MCF 10A (cell line): ENCODE results near the gene TRABD2A. TPM values are rescaled to one million over a fixed set of nuclear protein-coding genes. Genes with fewer than 3 reads are reported as not detected.

Source experiments
- BruUV-seq: library from RNA; stranded (reverse); fragments of 400-500 nt; replicated peaks from 2 replicates; lab custom pipeline; 2021; lab: Mats Ljungman, UMichigan
- CTCF ChIA-PET: fragments of 300-600 bp; sonication (Branson Sonifier 250); formaldehyde crosslinking; extraction: SDS; loops from one replicate; lab custom pipeline; 2021; ENCODE audit warnings: antibody characterized with exemption, inconsistent platforms; lab: Yijun Ruan, JAX
- POLR2A ChIA-PET: fragments of 300-600, 350-650 bp; sonication (Branson Sonifier 250); formaldehyde crosslinking; extraction: SDS; loops from one replicate; lab custom pipeline; 2020; ENCODE audit warnings: antibody characterized with exemption, inconsistent platforms; lab: Yijun Ruan, JAX
- DNase-seq: peaks from one replicate; pipeline ENCODE4 v3.0.0-alpha.2; 2018; ENCODE audit not compliant: unreplicated experiment
- H3K27ac Mint-ChIP-seq: one replicate; pipeline ENCODE4 v1.8.0; 2022; ENCODE audit warnings: mild to moderate bottlenecking, low read depth, mixed read lengths; ENCODE audit not compliant: unreplicated experiment
- H3K27me3 Mint-ChIP-seq: one replicate; pipeline ENCODE4 v1.8.0; 2022; ENCODE audit warnings: mixed read lengths; ENCODE audit not compliant: insufficient read depth, unreplicated experiment
- H3K36me3 Mint-ChIP-seq: one replicate; pipeline ENCODE4 v1.8.0; 2022; ENCODE audit warnings: mild to moderate bottlenecking, moderate library complexity, mixed read lengths; ENCODE audit not compliant: insufficient read depth, unreplicated experiment
- H3K4me1 Mint-ChIP-seq: one replicate; pipeline ENCODE4 v1.8.0; 2022; ENCODE audit warnings: mixed read lengths; ENCODE audit not compliant: insufficient read depth, unreplicated experiment
- H3K4me3 Mint-ChIP-seq: one replicate; pipeline ENCODE4 v1.8.0; 2022; ENCODE audit warnings: mild to moderate bottlenecking, moderate library complexity, mixed read lengths; ENCODE audit not compliant: unreplicated experiment
- H3K9me3 Mint-ChIP-seq: one replicate; pipeline ENCODE4 v1.8.0; 2022; ENCODE audit warnings: mixed read lengths; ENCODE audit not compliant: unreplicated experiment
- intact Hi-C: fragments of 100-400 bp; cut with micrococcal nuclease; formaldehyde crosslinking; loops from 2 replicates; pipeline ENCODE4 v1.14.1; 2022
- total RNA-seq: library from RNA; stranded (reverse); gene quantifications from 2 replicates; pipeline ENCODE4 v1.2.3, GENCODE V29; 2022
- TF ChIP-seq, protein P1 (sequence below): fragments of 200-600 bp; IDR thresholded peaks from one replicate; pipeline ENCODE4 v1.8.0; 2022; ENCODE audit warnings: antibody characterized with exemption, mild to moderate bottlenecking; ENCODE audit not compliant: unreplicated experiment

Gene TRABD2A
- total RNA-seq, 1 experiment from 2014 or later, result 20.0 TPM

DNA sequence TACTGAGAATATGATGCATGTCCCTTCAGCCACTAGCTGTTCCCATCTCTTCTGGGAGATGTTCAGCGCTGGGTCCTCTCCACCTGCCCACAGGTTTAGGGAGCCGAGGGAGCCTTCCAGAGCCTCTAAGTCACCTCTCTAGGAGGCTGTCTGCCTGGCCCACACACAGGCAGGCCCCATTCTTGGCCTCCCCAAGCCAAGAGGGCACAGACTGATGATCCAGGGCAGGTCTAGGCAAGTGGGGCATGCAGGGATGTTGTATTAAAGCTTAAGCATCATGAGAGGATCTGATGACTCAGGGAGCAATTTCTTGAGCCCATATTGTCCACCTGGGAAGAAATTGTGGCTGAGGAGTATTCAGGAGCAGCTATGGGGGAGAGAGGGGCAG, 44.4 kb upstream of the TRABD2A start:
- no peaks in the 10 kb centered on the region for H3K27me3 Mint-ChIP-seq
- intact Hi-C loops, result loop anchor here (1.0 kb wide), 3 partner anchors 18 to 43 kb away; no protein-coding TSS in a partner anchor
- no TSS peak for BruUV-seq
- peaks cover 36% of the 10 kb centered on the region for H3K4me1 Mint-ChIP-seq
- H3K36me3 Mint-ChIP-seq, result no peaks in the 10 kb centered on the region
- H3K4me3 Mint-ChIP-seq, result peak overlapping the region; percentile 71
- CTCF ChIA-PET, result interaction anchor here (0.6 to 2.5 kb wide), 57 partner anchors 9 to 1216 kb away, joined by 3 to 64 read pairs (median 6); partner anchors contain the start of genes SUCLG1, TMSB10 and TRABD2A
- peak overlapping the region; percentile 28 for H3K27ac Mint-ChIP-seq
- H3K9me3 Mint-ChIP-seq, result no peaks in the 10 kb centered on the region
- TF ChIP-seq, protein P1, sequence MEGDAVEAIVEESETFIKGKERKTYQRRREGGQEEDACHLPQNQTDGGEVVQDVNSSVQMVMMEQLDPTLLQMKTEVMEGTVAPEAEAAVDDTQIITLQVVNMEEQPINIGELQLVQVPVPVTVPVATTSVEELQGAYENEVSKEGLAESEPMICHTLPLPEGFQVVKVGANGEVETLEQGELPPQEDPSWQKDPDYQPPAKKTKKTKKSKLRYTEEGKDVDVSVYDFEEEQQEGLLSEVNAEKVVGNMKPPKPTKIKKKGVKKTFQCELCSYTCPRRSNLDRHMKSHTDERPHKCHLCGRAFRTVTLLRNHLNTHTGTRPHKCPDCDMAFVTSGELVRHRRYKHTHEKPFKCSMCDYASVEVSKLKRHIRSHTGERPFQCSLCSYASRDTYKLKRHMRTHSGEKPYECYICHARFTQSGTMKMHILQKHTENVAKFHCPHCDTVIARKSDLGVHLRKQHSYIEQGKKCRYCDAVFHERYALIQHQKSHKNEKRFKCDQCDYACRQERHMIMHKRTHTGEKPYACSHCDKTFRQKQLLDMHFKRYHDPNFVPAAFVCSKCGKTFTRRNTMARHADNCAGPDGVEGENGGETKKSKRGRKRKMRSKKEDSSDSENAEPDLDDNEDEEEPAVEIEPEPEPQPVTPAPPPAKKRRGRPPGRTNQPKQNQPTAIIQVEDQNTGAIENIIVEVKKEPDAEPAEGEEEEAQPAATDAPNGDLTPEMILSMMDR, result no peak
- peak; percentile 83 for DNase-seq
- POLR2A ChIA-PET, result interaction anchor here (0.7 to 3.2 kb wide), 20 partner anchors 8 to 466 kb away, joined by 3 to 79 read pairs (median 6); partner anchors contain the start of genes KCMF1, SUCLG1, TMSB10 and TRABD2A

DNA sequence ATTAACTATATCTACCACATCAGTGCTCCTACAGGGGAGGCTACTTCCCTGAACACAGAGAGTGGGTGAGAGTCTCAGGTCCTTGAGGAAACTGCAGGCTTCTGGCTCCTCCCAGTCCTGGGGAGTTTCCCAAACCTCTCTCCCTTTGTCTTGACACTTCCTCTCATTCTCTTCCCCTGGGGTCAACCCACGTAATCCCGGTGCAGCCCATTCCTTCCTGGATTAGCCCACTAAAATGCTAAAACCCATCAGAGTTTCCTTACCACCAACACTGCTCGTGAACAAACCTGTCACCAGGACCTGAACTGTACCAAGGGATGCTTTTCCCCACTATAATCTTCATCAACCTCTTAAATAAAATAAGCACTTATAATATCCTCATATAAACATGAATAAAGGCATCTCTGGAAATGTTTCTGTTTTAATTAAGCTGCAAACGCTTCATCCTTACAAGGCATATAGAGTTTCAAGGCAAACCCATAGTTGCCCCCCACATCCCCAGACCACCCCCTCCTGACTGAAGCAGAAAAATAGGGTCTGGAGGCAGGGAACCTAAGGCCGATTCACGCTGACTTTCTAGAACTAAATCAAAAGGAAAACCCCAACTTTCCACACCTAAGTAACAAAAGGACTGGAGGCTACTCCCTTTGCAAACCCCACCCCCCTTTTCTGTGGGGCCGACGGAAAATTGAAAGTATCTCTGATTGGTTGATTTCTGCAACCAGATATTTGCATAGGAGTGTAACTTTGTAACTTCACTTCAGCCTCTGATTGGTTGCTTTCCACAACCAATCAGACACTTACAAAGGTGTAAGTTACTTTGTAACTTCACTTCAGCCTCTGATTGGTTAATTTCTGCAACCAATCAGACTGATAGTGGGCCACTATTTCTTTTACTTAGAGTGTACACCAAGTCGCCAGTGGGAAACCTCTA, 43.6 kb upstream of the TRABD2A start:
- Mint-ChIP-seq H3K4me3 (peak overlapping the region; percentile 19), H3K9me3 (no peaks in the 10 kb centered on the region), H3K27me3 (no peaks in the 10 kb centered on the region), H3K27ac (peak overlapping the region; percentile 28), H3K36me3 (no peaks in the 10 kb centered on the region), H3K4me1 (peaks cover 45% of the 10 kb centered on the region)
- DNase-seq, result peak; percentile 91
- CTCF ChIA-PET, result interaction anchor here (0.6 to 2.5 kb wide), 22 partner anchors 12 to 465 kb away, joined by 3 to 64 read pairs (median 10); partner anchors contain the start of genes SUCLG1 and TMSB10
- POLR2A ChIA-PET, result interaction anchor here (0.6 to 3.2 kb wide), 10 partner anchors 7 to 364 kb away, joined by 3 to 79 read pairs (median 10); partner anchors contain the start of genes KCMF1 and TMSB10
- TF ChIP-seq, protein P1, result no peak
- no TSS peak for BruUV-seq
- intact Hi-C loops, result loop anchor here (1.0 kb wide), 3 partner anchors 17 to 42 kb away; no protein-coding TSS in a partner anchor

DNA sequence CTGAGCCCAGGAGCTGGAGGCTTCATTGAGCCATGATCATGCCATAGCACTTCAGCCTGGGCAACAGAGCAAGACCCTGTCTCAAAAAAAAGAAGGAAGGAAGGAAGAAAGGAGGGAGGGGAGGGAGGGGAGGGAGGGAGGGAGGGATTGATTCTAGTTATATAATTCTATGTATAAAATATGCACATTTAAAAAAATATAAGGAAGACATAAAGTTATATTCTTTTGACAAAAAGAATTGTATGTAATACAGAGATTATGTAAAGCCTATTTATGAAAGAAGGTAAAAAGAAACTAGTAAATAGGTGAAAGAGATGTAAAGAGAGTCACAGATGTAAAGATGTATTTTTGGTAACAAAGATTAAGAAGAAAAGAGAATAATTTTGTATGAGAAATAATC, 42.1 kb upstream of the TRABD2A start:
- H3K4me1 Mint-ChIP-seq, result peaks cover 49% of the 10 kb centered on the region
- TF ChIP-seq, protein P1, result no peak
- intact Hi-C loops, result no loop called here
- ChIA-PET CTCF (interaction anchor here (0.7 to 1.0 kb wide), 2 partner anchors 36 to 437 kb away, joined by 3 to 4 read pairs; no protein-coding TSS in a partner anchor), POLR2A (interaction anchor here (1.2 to 7.4 kb wide), 2 partner anchors 18 to 34 kb away, joined by 3 to 189 read pairs; partner anchors contain the start of gene TMSB10)
- no peak for DNase-seq
- BruUV-seq, result no TSS peak
- H3K27me3 Mint-ChIP-seq, result no peaks in the 10 kb centered on the region
- H3K4me3 Mint-ChIP-seq, result no peak overlapping the region
- H3K9me3 Mint-ChIP-seq, result no peaks in the 10 kb centered on the region
- H3K36me3 Mint-ChIP-seq, result no peaks in the 10 kb centered on the region
- H3K27ac Mint-ChIP-seq, result no peak overlapping the region
